ENCODE results near the gene HMHB1.
A peak's percentile ranks its signal among the peaks of the same experiment; 100 is the strongest.
"Not testable (repeated sequence)": the region's sequence is repeated elsewhere in the genome, so short reads cannot be mapped to it uniquely, and the experiment has no call there.

Gene HMHB1

DNA sequence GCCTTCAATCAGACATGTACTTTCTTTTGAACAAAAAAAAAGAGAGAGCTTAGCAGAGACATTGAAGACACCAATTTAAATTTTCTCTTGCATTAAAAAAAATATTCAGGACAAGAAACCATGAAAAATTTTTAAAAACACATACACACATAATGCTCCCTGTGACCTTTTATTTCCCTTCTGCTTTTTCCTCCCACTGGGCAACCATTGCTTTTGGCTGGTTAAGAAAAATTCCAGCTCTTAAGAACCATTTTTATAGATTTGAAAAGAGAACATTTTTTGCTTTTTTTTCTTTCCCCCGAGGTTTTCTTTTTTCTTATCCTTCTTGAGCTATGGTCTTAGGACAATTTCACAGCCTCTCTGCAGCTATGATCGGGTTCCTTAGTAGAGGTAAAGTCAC, 6.1 kb upstream of the HMHB1 start:
- no peak for DNase-seq

DNA sequence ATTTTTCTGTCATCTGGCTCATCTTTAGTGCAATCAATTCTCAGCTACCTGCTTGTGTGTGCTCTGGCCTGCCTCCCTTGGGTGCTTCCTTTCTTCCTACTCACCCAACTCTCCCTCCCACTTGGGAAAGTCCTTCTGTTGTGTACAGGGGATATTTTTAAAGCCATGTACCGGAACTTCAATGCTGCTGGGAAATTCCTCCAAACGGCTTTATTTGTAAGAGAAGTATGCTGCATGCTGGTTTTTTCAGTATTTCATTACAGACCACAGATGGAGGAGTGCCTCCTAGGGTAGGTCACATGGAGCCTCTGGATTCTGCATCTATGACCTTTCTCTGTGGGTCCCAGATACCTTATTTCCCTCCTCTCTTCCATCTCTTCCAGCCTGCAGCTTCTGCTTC, 5.4 kb upstream of the HMHB1 start:
- DNase-seq: no peak

DNA sequence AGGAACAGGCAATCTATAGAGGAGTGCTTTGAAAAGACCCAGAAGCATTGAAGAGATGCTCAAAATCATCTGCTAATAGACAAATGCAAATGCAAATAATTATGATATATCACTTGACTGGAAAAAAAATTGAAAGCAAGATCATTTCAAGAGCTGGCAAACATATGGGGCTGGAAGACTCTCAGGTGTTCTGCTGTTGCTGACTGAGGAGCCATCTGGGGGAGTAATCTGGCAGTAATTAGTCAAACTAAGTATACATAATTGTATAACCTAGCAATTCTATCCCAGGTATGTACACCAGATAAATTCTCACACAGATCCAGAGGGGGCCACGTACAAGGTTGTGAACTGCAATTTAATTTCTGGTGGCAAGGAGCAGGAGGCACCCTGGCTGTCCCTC, 4.6 kb upstream of the HMHB1 start:
- DNase-seq: no peak

DNA sequence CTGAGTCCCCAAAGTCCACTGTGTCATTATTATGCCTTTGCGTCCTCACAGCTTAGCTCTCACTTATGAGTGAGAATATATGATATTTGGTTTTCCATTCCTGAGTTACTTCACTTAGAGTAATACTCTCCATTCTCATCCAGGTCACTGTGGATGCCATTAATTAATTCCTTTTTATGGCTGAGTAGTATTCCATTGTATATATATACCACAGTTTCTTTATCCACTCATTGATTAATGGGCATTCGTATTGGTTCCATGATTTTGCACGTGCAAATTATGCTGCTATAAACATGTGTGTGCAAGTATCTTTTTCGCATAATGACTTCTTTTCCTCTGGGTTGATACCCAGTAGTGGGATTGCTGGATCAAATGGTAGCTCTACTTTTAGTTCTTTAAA, 4.4 kb downstream of the HMHB1 start:
- DNase-seq: not testable (repeated sequence)

- DNase-seq: no peak
These were observed 7.8 kb downstream of the HMHB1 start for GRCh38 chr5:143819716-143820115.

DNA sequence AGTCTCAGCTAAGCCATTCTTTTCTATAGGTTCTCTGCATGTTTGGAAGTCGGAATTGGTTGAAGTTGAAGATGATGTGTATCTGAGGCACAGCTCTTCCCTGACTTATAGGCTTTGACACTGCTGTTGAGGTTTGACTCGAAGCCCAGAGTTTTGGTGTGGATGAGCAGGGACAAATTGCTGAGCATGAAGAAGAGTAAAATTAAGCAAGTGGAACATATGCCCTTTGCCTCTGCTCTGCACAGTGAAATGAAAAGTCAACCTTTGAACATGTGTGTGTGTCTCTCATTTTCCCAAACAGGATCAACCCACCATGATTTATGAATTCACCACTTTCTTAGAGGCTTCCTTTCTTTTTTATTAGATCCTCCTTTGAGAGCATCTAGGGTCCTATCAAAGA, 8.5 kb downstream of the HMHB1 start:
- DNase-seq: no peak

DNA sequence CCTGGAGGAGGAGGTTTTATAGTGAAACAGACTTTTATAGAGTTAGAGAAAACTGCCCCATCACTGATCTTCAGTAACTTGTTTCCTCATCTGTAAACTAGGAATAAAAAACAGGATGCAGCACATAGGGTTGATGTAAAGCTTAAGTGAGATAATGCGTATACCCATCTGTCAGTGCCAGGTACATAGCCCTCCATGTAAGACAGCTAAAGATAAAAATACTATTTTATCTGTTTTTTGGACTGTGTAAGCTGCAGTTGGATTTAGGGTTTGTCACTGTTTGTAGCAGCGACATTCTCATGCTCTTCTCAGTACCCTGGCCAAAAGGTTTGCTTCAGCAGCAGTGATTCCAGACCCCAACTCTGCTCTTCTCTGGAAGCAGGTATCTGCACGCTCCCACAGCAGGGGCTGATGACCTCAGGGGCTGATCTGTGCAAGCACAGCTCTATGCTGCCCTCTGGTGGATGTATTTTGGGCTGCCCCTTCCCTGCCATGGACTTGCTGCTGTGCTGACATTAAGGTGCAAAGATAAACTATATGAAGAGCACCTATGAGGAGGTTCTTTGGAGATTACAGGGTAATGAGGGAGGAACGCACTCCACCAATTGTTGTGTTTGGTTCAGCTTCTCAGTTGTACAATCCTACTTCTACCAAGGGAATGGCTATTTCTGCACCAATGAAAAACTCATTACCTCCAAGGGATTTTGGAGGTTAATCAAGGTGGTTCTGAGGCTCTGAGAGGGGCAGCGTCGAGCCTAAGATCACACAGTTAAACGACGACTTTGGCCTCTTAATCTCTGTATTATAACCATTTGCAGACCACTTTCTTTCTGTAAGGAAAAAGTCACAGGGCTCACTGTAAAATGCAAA, 13.1 kb downstream of the HMHB1 start:
- DNase-seq: peak; percentile 85

DNA sequence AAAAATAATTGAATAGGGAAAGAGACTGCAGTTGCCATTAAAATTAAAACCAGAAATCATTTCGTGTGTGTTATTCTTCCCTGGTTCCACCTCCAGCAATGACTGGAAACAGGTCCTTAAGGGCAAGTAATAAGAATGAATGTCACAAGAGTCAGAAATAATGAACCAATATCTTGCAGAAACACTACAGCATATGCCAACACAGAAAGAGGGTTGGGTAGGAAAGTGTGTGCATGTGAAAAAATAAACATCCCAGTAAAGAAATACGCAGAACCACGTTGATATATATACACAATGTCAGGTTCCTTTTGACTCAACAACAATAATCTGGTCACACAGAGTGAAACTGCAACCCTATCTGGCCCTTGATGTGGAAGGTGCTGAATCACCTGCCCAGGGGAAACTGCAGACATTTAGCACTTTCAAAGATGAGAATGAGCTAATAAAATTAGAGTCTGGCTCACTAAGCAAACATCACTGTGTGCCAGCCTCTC, 15.0 kb downstream of the HMHB1 start:
- no peak for DNase-seq

GRCh38 chr5:143828710-143829109, 16.7 kb downstream of the HMHB1 start:
- no peak for DNase-seq

- no peak for DNase-seq
These were observed 21.2 kb downstream of the HMHB1 start for GRCh38 chr5:143833177-143833576.

DNA sequence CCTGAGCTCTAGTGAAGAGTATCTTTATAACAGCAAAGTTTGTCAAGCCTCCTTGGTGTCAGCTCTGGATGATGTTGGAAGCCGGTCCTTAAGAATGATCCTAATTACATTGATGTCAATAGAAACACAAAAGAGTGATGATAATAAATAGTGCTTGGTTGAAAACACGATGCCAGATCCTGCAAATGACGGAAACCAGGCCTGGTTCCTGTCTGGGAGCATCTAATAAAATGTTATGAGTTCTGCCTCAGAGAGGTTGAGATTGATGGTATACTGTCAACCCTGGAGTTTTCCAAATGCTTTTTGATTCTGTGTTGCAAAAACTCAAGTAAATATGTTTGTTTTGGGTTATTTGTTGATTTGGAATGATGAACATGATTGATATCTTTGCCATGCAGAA, 23.3 kb downstream of the HMHB1 start:
- no peak for DNase-seq

DNA sequence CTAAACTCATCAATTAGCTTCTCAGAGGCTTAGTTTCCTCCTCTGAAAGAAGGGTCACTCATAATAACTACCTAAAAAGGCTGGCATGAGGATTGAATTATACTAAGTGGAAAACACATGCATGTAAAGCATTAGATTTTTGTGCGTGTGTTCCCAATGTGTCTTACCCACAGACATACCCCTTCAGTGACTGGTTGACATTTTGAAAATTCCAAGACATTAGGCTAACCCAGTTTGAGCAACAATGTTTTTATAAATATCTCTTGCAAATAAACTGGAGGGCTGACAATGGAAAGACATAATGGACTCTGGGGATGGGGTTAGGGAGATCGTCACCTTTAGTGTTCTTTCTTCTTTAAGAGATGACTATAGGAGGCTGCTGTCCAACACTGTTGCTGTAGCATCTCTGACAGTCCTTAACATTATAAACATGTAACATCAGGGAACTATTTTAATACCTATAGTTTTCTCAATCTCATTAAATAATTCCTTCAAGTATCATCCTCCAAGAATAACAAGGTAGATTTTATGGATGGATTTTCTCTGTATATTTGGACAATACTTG, 24.3 kb downstream of the HMHB1 start:
- DNase-seq: no peak

DNA sequence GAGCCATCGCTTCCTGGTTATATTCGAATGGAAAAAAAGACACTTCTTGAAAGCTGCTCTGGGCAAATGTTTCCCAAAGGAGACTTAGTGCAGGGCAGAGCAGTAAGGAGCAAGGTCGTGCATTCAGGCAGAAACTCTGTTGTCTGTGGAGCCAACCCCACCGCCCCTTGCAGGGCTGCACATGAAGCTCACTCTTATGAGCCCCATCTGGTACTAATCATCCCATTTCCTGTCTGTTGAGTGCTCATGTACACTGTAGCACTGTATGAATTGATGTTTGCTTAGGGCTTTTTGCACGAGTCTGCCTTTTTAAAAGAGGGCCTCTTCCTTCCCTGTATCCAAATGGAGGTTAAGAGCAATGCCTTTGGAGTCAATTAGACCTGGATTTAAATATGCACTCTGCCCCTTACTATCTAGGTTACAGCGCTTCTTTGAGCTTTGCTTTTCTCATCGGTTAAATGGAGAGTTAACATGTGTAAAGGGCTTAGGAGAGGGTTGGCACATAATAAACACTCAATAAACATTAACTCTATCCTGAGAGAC, 25.4 kb downstream of the HMHB1 start:
- DNase-seq: no peak

DNA sequence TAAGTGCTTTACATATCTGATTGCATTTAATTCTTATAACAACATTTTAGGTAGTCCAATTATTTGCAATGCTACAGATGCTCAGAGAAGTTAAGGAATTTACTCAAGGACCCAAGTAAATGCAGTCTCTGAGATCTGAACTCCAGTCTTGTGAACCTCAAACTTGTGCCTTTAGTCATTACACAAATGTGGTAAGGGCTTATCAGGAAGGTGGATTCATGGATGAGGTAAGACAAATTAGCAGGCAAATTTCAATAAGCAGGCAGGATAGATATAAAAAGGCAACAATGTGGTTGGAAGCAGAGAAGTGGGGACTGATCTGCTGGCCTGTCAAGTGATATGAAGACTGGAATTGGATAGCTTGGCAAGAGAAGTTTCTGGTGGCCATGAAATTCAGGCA, 29.5 kb downstream of the HMHB1 start:
- DNase-seq: no peak

DNA sequence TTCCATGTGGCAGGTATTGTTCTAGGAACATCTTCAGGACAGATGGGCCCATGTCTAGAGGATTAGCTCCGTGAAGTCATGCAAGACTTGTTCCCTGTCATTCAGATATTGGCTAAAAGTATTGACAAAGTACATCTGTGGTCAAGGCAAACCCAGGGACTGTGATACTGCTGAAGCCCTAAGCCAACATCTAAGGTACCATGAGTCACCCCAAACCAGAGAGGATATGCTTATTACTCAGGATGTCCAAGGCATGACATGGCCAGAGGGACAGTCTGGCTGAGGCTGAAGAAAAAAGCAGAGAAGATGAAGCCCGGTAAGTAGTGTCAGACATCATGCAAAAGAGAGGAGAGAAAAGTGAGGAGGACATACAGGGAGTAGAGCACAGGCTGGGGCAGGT, 31.0 kb downstream of the HMHB1 start:
- no peak for DNase-seq

- no peak for DNase-seq
These were observed 31.5 kb downstream of the HMHB1 start for GRCh38 chr5:143843461-143843860.

DNA sequence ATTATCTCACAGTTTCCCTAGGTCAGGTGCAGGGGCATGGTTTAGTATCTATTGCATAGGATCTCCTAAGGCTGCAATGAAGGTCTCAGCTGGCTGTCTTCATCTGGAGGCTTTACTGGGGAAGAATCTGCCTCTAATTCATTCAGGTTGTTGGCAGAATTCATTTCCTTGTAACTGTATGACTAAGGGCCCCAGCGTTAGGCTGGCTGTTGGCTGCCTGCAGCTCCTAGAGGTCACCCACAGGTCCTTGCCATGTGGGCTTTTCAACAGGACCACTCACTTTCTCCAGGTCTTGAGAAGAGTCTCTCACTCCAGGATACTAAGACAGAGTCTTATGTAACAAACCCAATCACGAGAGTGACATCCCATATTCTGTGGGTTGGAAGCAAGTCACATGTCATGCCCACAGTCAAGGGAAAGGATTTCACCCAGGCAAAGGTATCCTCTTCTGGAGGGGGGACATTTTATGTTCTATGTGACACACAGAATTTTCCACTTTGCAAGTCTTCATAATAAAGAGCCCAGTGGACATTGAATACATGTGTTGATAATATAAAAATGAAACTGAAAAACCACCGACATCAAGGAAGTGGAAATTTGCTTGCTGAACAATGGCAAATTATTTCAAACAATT, 38.2 kb downstream of the HMHB1 start:
- no peak for DNase-seq

DNA sequence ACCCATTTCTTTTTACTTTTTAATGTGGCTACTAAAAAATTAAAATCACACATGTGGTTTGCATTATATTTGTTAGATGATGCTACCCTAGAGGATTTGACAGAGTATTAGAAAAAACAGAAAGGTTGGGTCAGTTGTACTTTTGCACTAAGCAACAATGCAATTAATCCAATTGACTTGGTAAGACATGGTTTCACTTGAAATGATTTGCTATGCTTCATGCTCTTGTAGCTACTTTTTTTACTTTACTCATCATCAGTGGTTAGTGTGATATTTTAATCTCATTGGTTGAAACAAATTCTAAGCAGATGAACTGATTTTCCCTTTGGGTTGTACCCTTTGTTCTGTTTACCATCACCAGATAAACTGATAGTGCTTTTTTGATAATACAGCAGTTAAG, 39.4 kb downstream of the HMHB1 start:
- no peak for DNase-seq

DNA sequence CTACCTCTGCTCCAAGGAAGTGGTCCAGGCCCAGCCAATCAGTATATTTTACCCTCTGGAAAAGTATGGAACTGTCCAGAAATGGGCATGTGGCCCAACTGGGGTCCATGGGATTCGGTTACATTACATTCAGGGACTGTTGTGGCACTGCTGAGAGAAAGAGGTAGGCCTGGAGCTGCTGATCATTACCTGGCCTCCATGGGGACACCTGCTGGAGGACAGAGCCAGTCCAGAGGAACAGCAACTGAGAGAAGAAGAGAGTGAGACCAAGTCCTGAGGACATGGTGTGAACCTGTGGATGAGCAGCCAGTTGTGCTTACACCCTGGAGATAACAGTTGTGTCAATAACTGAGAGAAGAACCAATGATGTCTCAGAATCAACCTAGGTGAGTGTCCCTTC, 48.2 kb downstream of the HMHB1 start:
- DNase-seq: no peak

GRCh38 chr5:143862271-143862670, 50.3 kb downstream of the HMHB1 start:
- DNase-seq: no peak

GRCh38 chr5:143865426-143866025, 53.6 kb downstream of the HMHB1 start:
- no peak for DNase-seq

Measured in activated CD4-positive, alpha-beta T cell treated with anti-CD3 and anti-CD28 coated beads, Interleukin-2, amount 50 U/mL, for 1 hour (primary cell).